D721Med (cell line): ENCODE measurements around the gene NEMP1.

Experiments
- DNase-seq: peaks from one replicate; pipeline ENCODE4 v3.0.0; 2011; ENCODE audit warnings: low spot score; ENCODE audit not compliant: insufficient read length
- FAIRE-seq: peaks from 2 replicates; lab custom pipeline; 2011; peaks lifted over from hg19 to GRCh38; lab: Jason Lieb, UNC
- TF ChIP-seq, protein P1 (sequence below): IDR thresholded peaks from 2 replicates; pipeline ENCODE4 v1.5.1; 2012; ENCODE audit warnings: mild to moderate bottlenecking, control low read depth; ENCODE audit not compliant: insufficient read depth; ENCODE audit errors: missing control alignments

Gene NEMP1

DNA sequence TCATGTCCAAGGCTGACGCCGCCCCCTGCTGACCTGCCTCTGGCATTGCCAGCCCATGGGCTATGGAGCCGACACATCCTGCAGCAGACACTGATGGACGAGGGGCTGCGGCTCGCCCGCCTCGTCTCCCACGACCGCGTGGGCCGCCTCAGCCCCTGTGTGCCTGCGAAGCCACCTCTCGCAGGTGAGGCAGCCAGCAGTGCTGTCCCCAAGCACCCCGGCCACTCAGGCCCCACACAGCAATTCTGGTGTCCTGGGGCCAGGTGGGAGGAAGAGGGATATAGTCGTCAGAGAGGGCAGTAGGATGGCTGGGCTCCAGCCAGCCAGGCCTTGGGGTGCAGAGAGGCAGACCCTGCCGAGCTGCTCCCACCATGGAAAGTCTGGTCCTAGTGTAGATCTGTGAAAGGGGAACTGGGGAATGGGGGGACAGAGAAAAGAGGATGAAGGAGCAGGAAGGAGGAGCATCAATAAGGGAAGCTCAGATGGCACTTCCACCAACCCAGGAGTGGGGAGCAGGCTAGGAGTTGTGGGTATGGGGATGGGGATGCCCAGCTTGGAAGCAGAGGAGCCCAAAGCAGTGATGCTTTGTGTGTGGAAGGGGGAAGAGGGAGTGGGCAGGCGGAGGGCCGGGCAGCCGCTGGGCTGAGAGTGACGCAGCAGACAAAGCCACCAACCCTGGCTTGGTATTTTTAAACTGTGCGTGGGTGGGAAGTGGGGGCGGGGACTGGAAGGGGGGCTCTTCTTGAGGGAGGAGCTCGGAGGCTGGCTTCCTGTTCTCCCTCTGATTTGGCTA, 15.0 kb upstream of the NEMP1 start:
- FAIRE-seq (no peak), DNase-seq (peak; percentile 89)
- TF ChIP-seq, protein P1, sequence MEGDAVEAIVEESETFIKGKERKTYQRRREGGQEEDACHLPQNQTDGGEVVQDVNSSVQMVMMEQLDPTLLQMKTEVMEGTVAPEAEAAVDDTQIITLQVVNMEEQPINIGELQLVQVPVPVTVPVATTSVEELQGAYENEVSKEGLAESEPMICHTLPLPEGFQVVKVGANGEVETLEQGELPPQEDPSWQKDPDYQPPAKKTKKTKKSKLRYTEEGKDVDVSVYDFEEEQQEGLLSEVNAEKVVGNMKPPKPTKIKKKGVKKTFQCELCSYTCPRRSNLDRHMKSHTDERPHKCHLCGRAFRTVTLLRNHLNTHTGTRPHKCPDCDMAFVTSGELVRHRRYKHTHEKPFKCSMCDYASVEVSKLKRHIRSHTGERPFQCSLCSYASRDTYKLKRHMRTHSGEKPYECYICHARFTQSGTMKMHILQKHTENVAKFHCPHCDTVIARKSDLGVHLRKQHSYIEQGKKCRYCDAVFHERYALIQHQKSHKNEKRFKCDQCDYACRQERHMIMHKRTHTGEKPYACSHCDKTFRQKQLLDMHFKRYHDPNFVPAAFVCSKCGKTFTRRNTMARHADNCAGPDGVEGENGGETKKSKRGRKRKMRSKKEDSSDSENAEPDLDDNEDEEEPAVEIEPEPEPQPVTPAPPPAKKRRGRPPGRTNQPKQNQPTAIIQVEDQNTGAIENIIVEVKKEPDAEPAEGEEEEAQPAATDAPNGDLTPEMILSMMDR = peak; percentile 59

DNA sequence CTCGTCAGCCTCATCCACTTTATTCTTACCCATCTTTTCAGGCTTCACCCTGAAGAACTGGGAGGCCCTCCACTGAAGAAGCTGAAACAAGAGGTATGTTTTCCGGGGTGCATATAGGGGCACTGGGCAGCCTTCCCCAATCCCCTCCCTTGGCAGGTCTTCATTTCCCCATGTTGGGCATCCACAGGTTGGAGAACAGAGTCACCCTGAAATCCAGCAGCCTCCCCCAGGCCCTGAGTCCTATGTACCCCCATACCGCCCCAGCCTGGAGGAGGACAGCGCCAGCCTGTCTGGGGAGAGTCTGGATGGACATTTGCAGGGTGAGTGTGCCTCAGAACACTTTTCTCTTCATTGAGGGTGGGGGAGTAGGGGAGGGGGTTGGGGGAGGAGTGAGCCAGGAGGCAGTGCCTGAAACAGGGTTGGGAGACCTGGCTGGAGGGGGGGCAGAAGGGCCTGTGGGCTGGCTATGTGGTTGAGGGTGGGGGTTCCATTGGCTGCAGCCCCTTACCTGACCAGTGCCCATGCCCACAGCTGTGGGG, 14.4 kb upstream of the NEMP1 start:
- FAIRE-seq (no peak), DNase-seq (no peak)
- TF ChIP-seq, protein P1 = no peak

DNA sequence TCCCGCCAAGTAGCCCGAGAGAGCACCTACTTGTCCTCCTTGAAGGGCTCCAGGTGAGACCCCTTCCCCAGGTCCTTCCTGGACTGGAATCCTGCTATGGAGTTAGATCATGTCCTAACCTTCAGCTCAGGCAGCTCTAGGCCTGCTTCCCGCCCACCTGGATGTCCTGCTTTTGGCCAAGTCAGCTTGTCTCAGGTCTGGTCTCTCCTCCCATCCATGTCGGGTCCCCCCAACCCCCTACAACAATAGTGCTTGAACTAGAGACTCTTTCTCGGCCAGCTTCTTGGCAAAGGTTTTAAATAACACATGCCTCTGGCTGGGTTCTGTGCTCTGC, 13.9 kb upstream of the NEMP1 start:
- TF ChIP-seq, protein P1 = no peak
- no peak for FAIRE-seq

DNA sequence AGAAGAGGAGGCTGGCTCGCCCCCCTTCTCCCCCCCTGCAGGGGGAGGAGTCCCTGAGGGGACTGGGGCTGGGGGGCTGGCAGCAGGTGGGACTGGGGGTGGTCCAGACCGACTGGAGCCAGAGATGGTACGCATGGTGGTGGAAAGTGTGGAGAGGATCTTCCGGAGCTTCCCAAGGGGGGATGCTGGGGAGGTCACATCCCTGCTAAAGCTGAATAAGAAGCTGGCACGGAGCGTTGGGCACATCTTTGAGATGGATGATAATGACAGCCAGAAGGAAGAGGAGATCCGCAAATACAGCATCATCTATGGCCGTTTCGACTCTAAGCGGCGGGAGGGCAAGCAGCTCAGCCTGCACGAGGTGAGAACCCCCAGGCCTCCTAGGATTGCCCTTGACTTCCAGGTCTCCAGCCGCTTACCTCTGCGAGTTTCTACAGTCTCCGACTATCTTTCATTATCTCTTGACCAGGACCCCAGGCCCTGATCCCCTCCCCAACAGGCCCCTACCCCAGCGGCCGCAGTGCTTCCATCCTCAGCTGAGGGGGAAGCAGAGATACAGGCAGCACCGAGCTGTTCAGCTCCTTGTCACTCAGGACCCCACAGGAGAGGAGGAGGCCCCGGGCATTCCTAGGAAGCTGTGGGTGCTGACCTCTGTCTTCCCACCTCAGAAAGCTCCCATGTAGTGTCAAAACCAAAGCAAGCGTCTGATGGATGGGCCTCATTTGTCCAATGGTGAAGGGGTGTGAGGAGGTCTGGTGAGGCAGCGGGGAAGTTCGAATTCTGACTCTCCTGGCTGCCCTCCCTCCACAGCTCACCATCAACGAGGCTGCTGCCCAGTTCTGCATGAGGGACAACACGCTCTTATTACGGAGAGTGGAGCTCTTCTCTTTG, 13.3 kb upstream of the NEMP1 start:
- TF ChIP-seq, protein P1 = no peak
- FAIRE-seq (no peak), DNase-seq (no peak)

More for the DNA sequence above, 13.9 kb upstream of the NEMP1 start:
- DNase-seq = no peak

DNA sequence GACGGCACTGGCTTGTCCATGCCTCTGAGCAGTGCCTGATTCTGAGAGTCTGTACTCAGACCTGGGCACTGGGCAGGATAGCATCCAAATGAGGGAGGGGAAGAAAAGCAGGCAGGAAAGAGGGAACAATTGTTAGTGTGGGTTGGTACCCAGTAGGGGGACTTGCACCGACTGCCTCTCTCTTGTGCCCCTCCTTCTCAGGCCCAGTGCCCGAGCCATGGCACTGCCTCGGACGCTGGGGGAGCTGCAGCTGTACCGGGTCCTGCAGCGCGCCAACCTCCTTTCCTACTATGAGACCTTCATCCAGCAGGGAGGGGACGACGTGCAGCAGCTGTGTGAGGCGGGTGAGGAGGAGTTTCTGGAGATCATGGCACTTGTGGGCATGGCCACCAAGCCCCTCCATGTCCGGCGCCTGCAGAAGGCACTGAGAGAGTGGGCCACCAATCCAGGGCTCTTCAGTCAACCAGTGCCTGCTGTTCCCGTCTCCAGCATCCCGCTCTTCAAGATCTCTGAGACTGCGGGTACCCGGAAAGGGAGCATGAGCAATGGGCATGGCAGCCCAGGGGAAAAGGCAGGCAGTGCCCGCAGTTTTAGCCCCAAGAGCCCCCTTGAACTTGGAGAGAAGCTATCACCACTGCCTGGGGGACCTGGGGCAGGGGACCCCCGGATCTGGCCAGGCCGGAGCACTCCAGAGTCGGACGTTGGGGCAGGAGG, 12.5 kb upstream of the NEMP1 start:
- TF ChIP-seq, protein P1 = no peak
- no peak for FAIRE-seq
- no peak for DNase-seq

DNA sequence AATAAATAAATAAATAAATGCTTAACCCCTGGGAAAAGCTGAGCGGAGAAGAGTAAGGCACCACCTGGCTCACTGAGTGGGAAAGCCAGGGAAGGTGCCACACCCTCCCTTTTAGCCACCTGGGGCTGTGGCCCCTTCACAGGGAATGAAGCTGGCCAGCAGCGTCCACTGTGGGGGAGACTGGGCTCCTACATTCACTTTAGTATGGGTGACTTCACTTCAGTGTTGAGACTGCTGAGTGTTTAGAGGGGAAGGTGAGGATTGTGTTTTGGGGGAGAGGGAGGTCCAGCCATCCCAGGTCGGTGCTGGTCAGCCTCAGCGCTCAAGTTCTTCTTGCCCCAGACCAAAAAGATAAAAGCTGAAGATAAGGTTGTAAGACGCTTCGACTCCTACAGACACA, 11.9 kb upstream of the NEMP1 start:
- TF ChIP-seq, protein P1 = no peak
- FAIRE-seq (no peak), DNase-seq (no peak)
